Smooth muscle cell (in vitro differentiated cells): ENCODE results near the gene TREML1. TPM values are rescaled to one million over a fixed set of nuclear protein-coding genes. Genes with fewer than 3 reads are reported as not detected.
"Not testable (repeated sequence)": the region's sequence is repeated elsewhere in the genome, so short reads cannot be mapped to it uniquely, and the experiment has no call there.

Experiments used
- DNase-seq: peaks from one replicate; lab custom pipeline; 2025; ENCODE audit not compliant: unreplicated experiment; lab: John Stamatoyannopoulos, UW
- H2AFZ ChIP-seq: fragments of 200-600 bp; sonication (generic); 2 replicates; pipeline ENCODE4 v1.6.0; 2016; ENCODE audit warnings: antibody characterized with exemption, low read depth, mild to moderate bottlenecking
- H3F3A ChIP-seq: fragments of 200-600 bp; sonication (generic); 2 replicates; pipeline ENCODE4 v1.6.0; 2017; ENCODE audit warnings: antibody characterized with exemption, low read depth
- H3K27ac ChIP-seq: fragments of 200-600 bp; sonication (generic); 2 replicates; pipeline ENCODE4 v1.5.1; 2016; ENCODE audit warnings: low read depth, mild to moderate bottlenecking
- H3K27me3 ChIP-seq: fragments of 200-600 bp; sonication (generic); 2 replicates; pipeline ENCODE4 v1.6.1; 2016; ENCODE audit warnings: low read depth, mild to moderate bottlenecking
- H3K36me3 ChIP-seq: fragments of 200-600 bp; sonication (generic); 2 replicates; pipeline ENCODE4 v1.5.1; 2016; ENCODE audit warnings: low read depth
- H3K4me1 ChIP-seq: fragments of 200-600 bp; sonication (generic); 2 replicates; pipeline ENCODE4 v1.5.1; 2016; ENCODE audit warnings: low read depth
- H3K4me2 ChIP-seq: fragments of 200-600 bp; sonication (generic); 2 replicates; pipeline ENCODE4 v1.6.0; 2016; ENCODE audit warnings: mild to moderate bottlenecking
- H3K4me3 ChIP-seq: fragments of 200-600 bp; sonication (generic); 2 replicates; pipeline ENCODE4 v1.5.1; 2016; ENCODE audit warnings: mild to moderate bottlenecking
- H3K79me2 ChIP-seq: fragments of 200-600 bp; sonication (generic); 2 replicates; pipeline ENCODE4 v1.6.0; 2016; ENCODE audit warnings: low read depth, mild to moderate bottlenecking
- H3K9ac ChIP-seq: fragments of 200-600 bp; sonication (generic); 2 replicates; pipeline ENCODE4 v1.6.0; 2016; ENCODE audit warnings: low read depth
- H3K9me3 ChIP-seq: fragments of 200-600 bp; sonication (generic); replicated peaks from 2 replicates; pipeline ENCODE4 v1.5.1; 2016; ENCODE audit warnings: low read depth
- H4K20me1 ChIP-seq: fragments of 200-600 bp; sonication (generic); 2 replicates; pipeline ENCODE4 v1.6.0; 2016; ENCODE audit warnings: low read depth
- WGBS: methylation state at CpG from one replicate; pipeline ENCODE4 v1.1.7; 2016; ENCODE audit warnings: low lambda C conversion rate; 5-methylcytosine and 5-hydroxymethylcytosine counted together
- polyA plus RNA-seq: library from polyadenylated mRNA; unstranded; fragments of >200 nt; fragmentation: Nextera tagmentation; extraction: Ambion mirVana; gene quantifications from 2 replicates; pipeline ENCODE4 v1.2.1, GENCODE V29; 2016
- total RNA-seq: library from RNA; depleted of rRNA; stranded (reverse); fragments of >200 nt; gene quantifications from 2 replicates; pipeline ENCODE4 v1.2.3, GENCODE V29; 2014
- TF ChIP-seq, protein P1 (sequence below): fragments of 200-600 bp; sonication (generic); IDR thresholded peaks from 2 replicates; pipeline ENCODE4 v1.5.1; 2017; ENCODE audit warnings: borderline replicate concordance, mild to moderate bottlenecking, antibody characterized with exemption; ENCODE audit not compliant: insufficient read depth, poor library complexity, severe bottlenecking

Gene TREML1
- total and polyA plus RNA-seq, 2 experiments from 2014 or later: not detected

DNA sequence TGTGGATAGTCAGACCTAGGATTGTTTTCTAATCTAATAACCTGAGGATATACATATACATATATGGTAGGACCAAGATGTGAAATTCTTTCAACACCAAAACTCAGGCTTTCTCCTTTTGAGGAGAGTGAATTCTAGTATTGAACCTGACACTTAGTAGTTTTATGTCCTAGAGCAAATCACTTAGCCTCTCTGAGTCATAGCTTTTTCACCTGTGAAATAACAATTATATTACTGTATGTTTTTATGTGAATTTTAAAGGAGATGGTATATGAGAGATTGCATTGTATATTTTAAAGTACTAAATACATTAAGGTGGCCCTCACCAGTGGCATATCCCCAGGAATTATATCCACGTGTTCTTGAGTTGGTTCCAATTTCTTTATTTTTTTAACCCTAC, 34.6 kb downstream of the TREML1 start:
- Histone ChIP-seq H4K20me1 (no peaks in the 10 kb centered on the region), H3K9me3 (no peaks in the 10 kb centered on the region), H3K4me1 (no peaks in the 10 kb centered on the region), H3K27me3 (no peaks in the 10 kb centered on the region), H3K4me2 (no peak overlapping the region), H3K79me2 (no peaks in the 10 kb centered on the region), H3K9ac (no peak overlapping the region), H3K36me3 (no peaks in the 10 kb centered on the region), H2AFZ (no peak overlapping the region), H3K4me3 (no peak overlapping the region), H3K27ac (no peak overlapping the region), H3F3A (no peaks in the 10 kb centered on the region)
- WGBS: 87% methylated on average over 1 of the region's 1 CpG
- TF ChIP-seq, protein P1, sequence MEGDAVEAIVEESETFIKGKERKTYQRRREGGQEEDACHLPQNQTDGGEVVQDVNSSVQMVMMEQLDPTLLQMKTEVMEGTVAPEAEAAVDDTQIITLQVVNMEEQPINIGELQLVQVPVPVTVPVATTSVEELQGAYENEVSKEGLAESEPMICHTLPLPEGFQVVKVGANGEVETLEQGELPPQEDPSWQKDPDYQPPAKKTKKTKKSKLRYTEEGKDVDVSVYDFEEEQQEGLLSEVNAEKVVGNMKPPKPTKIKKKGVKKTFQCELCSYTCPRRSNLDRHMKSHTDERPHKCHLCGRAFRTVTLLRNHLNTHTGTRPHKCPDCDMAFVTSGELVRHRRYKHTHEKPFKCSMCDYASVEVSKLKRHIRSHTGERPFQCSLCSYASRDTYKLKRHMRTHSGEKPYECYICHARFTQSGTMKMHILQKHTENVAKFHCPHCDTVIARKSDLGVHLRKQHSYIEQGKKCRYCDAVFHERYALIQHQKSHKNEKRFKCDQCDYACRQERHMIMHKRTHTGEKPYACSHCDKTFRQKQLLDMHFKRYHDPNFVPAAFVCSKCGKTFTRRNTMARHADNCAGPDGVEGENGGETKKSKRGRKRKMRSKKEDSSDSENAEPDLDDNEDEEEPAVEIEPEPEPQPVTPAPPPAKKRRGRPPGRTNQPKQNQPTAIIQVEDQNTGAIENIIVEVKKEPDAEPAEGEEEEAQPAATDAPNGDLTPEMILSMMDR: no peak
- no peak for DNase-seq

DNA sequence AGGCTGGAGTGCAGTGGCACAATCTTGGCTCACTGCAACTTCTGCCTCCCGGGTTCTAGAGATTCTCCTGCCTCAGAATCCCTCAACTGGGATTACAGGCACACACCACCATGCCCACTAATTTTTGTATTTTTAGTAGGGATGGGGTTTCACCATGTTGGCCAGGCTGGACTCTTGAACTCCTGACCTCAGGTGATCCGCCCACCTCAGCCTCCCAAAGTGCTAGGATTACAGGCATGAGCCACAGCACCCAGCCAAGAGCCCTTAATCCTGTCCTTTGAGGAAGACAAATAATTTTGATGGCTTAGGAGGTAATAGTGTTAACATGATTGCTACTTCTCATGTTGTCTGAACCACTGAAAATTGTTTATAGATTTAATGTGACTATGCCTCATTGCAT, 39.1 kb downstream of the TREML1 start:
- not testable (repeated sequence) for H3F3A ChIP-seq, H3K4me2 ChIP-seq, DNase-seq, H3K27me3 ChIP-seq, H2AFZ ChIP-seq, H4K20me1 ChIP-seq, H3K4me1 ChIP-seq, H3K27ac ChIP-seq, H3K9ac ChIP-seq, H3K36me3 ChIP-seq, H3K9me3 ChIP-seq, H3K4me3 ChIP-seq, H3K79me2 ChIP-seq
- 87% methylated on average over 2 of the region's 2 CpGs for WGBS

DNA sequence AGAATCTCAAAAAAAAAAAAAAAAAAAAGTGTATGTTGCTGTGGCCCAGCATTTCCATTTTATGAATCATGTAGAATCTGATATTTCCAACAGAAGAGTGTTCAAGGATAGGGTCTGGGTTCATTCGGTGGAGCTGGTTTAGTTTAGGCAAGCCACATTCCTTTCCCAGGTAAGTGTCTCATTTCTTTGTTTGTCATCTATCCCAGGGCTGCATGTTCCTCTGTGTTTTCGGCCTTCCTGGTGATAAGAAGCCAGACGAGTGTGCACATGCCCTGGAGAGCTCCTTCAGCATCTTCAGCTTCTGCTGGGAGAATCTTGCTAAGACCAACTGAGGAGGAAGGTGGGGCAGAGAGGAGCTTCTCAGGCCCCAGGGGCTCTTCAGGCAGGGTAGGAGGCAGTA, 43.1 kb downstream of the TREML1 start:
- no peak overlapping the region for H3K4me3 ChIP-seq
- no peaks in the 10 kb centered on the region for H3K27me3 ChIP-seq
- no peaks in the 10 kb centered on the region for H3K79me2 ChIP-seq
- WGBS: 65% methylated on average over 3 of the region's 3 CpGs
- H4K20me1 ChIP-seq: no peaks in the 10 kb centered on the region
- no peaks in the 10 kb centered on the region for H3F3A ChIP-seq
- H3K4me2 ChIP-seq: no peak overlapping the region
- DNase-seq: no peak
- H3K36me3 ChIP-seq: no peaks in the 10 kb centered on the region
- TF ChIP-seq, protein P1: no peak
- H3K9me3 ChIP-seq: no peaks in the 10 kb centered on the region
- no peak overlapping the region for H3K9ac ChIP-seq
- no peak overlapping the region for H3K27ac ChIP-seq
- no peak overlapping the region for H2AFZ ChIP-seq
- no peaks in the 10 kb centered on the region for H3K4me1 ChIP-seq

DNA sequence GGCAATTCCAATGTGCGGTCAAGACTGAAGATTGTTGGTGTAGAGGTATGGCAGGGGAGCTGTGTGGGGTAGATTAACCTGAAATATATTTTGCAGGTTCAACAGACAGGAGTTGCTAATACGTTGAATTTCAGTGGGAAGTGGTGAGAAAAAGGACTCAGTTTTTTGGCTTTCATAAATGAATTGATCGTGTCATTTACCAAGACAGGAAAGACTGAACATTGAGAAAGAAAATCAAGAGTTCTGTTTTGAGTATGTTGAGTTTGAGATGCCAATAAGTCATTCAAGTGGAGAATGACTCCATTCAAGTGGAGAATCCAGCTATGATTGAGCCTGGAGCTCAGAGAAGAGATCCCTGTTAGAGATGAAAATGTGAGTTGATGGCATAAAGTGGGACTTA, 50.3 kb downstream of the TREML1 start:
- H3K9me3 ChIP-seq: no peaks in the 10 kb centered on the region
- H3K36me3 ChIP-seq: peaks cover 14% of the 10 kb centered on the region
- no peaks in the 10 kb centered on the region for H3K27me3 ChIP-seq
- H3K4me3 ChIP-seq: no peak overlapping the region
- no peaks in the 10 kb centered on the region for H3K4me1 ChIP-seq
- H4K20me1 ChIP-seq: peaks cover 30% of the 10 kb centered on the region
- DNase-seq: no peak
- no peaks in the 10 kb centered on the region for H3F3A ChIP-seq
- TF ChIP-seq, protein P1: no peak
- H2AFZ ChIP-seq: no peak overlapping the region
- no peak overlapping the region for H3K4me2 ChIP-seq
- H3K79me2 ChIP-seq: peaks cover 3% of the 10 kb centered on the region
- no peak overlapping the region for H3K27ac ChIP-seq
- no peak overlapping the region for H3K9ac ChIP-seq
- WGBS: 95% methylated on average over 3 of the region's 3 CpGs
